GM21825 (cell line): ENCODE measurements around the gene LRRC3B.
"Not testable (repeated sequence)": the region's sequence is repeated elsewhere in the genome, so short reads cannot be mapped to it uniquely, and the experiment has no call there.

Source experiments
- ATAC-seq: cut with Tn5 transposase; IDR thresholded peaks from one replicate; pipeline ENCODE4 v1.9.1; 2021; ENCODE audit warnings: mild to moderate bottlenecking, moderate library complexity; ENCODE audit not compliant: unreplicated experiment

The LRRC3B gene, protein sequence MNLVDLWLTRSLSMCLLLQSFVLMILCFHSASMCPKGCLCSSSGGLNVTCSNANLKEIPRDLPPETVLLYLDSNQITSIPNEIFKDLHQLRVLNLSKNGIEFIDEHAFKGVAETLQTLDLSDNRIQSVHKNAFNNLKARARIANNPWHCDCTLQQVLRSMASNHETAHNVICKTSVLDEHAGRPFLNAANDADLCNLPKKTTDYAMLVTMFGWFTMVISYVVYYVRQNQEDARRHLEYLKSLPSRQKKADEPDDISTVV

DNA sequence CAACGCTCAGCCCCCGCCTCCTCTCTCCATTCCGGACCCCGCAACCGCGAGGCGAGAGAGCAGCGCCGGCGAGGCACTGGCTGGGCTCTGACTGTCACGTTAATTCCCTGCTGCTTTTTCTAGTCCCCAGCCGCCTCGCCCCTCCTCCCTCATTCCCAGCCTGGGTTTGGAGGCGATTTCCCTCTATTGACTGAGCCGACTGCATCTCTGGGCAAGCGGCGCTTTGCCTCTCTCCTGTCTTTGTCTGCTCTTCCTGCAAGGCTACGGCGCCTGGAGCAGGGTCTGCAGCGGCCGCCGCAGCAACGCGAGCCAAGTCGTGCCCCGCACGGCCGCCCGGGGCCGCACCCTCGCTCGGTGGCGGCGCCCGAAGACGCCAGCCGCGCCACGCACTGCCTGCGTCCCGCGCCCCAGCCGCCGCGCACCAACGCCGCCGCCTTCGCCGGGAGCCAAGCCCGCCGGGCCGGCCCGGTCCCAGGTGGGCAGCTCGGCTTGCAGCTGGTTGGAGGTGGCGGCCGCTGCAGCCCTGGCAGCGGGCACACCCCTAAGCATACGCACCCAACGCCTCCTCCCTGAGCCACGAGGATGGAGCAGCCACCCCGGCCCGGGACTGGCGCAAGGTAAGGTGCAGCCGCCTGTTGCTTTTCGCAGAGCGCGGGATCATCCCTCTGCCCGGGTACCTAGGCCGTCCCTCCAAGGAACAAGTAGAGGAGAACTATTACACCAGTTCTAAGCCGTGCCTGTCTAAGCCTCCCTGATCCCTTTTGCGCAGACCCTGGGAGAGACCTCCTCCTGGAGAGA is at the start of gene LRRC3B:
LRRC3B (plus strand) TSS at position 152 of the 798 bp plus-strand sequence. CDS start 86,901 bp downstream, outside the sequence.
- no peak for ATAC-seq

DNA sequence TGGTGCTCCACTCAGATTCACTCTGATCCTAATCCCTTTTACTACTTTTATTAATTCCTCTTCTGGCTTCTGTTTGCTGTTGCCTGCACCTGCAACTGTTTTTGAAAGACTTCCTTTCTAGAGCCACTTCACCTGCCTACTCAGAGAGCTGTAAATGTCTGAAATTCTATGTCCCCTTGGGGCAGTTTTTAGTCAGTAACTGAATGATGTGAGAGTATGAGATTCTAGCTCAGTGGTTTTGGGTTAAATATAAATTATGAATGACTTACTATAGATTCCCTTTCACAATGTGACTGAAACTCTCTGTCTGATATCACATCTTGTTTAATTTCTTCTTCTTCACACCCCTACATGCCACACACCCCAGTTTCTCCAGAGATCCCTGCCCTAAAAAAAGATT is 47.8 kb upstream of the LRRC3B start:
- no peak for ATAC-seq

DNA sequence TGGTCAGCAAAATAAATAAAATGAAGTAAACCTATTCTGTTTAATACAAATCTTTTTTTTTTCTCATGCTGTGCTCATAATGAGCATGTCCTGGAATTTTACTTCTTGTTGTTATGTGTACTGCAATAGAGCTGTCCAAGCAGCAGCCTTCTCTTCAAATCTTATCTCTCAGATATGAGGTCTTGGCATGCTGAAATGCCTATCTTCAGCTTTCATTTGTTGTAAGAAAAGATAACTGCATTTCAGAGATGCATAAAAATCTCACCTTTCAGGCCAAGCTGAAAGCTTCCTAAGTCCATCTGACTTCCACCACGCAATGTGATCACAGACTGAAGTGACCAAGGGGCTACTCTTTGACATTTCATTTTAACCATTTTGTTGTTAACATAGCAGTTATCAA is 43.5 kb upstream of the LRRC3B start:
- no peak for ATAC-seq

DNA sequence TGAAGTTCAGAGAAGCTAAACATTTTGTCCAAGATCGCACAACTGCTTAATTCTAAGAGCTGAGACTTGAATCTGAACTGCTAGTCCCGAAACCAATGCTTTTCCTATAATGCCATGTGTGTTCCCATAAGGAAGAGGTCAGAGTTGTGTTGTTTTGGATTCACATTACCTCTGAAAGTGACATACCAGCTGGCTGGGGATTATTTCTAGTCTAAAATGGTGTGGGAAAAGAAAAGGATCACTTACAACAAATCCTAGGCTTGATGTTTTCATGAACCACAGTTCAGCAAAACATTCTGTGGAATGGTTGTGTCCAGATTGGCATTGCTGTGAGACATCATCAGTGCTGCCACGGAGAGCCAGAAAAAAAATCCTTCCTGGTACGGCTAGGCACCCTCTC is 35.0 kb upstream of the LRRC3B start:
- no peak for ATAC-seq

DNA sequence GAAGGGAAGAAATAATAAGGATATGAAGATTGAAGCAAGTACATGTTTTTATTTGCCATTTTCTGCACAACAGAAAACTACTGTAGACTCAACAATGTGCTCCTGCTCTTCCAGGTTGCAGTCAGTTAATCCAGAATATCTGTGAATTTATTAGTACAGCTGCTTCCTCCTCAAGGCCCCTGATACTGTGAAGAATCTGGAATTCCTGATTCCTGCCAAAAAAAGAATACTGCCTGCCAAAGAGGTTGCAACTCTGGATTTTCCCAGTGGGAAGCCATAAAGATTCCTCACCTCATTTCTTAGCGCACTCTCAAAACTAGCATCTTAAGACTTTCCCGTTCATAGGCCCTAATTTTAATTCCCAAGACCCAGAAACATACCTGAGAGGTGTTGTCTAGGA is 33.6 kb upstream of the LRRC3B start:
- no peak for ATAC-seq

DNA sequence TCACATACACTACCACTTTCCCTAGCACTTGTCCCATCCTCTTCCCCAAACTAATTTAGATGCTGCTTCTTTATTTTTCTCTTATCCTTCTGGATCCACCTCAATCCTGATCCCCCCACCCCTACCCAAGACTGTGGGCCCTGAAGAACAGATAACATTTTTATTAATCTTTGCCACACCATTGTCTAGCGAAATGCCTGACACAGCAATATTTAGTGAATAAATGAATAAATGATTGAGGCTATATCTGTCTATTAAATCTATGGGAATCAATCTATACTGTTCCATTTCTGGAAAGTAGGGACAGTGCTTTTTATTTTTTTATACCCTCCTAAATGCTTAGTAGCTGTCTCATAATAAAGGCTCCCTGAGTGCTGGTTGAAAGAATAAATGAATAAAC is 32.9 kb upstream of the LRRC3B start:
- ATAC-seq = no peak

DNA sequence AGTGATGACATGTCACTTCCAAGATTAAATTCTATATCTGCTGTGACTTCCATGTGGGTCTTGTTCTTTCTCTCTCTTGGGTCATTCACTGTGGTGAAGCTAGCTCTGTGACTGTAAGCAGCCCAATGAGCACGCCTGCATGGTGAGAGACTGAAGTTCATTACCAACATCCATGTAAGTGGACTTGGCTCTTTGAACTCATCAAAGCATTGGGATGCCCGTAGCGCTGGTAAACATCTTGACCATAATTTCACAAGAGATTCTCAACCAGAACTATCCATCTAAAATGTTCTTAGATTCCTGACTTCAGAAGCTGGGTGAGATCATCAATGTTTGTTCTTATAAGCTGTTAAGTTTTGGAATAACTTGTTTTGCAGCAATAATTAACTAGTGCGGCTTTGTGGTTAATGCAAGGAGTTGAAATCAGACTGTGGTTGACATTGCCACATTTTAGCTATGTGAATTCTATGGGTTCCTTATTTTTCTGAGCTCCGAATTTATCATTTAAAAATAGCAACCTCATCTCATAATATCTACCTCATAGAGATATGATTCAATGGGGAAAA is 31.6 kb upstream of the LRRC3B start:
- no peak for ATAC-seq

DNA sequence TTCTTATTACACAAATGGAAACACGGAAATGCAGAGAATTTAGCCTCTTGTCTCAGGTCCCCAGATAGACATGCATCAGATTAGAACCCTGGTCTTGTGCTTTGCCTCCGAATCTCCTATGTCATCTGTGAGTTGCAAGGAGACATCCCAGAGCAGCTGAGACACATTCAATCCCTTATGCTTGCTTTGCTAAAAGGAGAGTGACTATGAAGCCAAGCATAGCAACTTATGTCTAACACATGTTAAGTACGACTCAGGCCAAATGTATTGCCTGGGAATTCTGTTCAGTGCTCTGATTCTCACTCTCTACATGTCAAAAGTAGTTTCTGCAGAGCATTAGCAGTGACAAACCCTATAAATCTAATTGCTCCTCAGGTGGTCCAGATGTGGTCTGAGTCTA is 30.6 kb upstream of the LRRC3B start:
- no peak for ATAC-seq

DNA sequence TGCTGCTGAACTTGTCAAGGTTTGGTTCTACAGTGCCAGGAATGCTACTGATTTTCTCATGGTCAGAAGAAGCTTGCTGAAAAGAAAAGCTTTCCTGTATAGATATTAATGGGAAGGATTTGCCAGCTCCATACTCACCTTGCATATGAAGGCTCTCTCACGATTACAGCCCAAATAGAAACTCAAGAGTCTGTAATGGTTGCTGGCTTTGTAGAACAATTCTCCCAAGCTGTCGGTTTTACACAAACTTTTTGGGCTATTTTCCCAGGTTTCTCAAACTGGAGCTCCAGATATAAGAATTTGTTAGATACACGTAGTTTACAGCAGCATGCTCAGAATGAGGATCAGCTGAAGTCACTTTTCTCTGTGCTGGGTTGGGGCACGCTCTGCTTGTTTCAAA is 30.1 kb upstream of the LRRC3B start:
- no peak for ATAC-seq

DNA sequence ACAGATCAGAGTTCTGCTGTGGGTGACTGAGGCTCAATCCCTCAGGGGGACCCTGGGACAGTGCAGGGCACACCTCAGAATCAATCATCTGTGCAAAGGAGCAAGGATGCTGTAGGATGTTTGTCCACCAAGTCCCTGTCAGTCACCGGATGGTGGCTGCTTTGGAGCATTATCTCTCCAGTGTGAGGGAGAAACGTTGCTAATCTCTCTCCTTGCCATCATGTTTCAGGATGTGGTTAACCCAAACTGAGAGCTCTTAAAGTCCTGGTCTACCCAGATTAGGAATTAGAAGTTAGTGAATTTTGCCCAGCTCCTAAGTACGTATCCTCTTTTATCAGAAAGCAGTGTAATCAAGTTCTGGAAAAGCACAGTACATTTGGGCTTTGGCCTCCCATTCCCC is 26.2 kb upstream of the LRRC3B start:
- ATAC-seq = no peak

DNA sequence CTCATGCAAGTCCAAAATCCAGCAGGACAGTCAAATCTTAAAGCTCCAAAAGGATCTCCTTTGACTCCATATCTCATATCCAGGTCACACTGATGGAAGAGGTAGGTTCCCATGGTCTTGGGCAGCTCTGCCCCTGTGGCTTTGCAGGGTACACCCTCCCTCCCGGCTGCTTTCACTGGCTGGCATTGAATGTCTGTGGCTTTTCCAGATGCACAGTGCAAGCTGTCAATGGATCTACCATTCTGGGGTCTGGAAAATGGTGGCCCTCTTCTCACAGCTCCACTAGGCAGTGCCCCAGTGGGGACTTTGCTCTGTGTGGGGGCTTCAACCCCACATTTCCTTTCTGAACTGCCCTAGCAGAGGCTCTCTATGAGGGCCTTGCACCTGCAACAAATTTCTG is 19.3 kb upstream of the LRRC3B start:
- ATAC-seq = not testable (repeated sequence)

DNA sequence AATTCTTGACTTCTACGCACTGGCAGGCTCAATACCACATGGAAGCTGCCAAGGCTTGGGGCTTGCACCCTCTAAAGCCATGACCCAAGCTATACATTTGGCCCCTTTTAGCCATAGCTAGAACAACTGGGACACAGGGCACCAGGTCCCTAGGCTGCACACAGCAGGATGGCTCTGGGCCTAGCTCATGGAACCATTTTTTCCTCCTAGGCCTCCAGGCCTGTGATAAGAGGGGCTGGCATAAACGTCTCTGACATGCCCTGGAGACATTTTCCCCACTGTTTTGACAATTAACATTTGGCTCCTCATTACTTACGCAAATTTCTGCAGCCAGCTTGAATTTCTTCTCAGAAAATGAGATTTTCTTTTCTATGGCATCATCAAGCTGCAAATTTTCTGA is 18.8 kb upstream of the LRRC3B start:
- ATAC-seq = not testable (repeated sequence)

DNA sequence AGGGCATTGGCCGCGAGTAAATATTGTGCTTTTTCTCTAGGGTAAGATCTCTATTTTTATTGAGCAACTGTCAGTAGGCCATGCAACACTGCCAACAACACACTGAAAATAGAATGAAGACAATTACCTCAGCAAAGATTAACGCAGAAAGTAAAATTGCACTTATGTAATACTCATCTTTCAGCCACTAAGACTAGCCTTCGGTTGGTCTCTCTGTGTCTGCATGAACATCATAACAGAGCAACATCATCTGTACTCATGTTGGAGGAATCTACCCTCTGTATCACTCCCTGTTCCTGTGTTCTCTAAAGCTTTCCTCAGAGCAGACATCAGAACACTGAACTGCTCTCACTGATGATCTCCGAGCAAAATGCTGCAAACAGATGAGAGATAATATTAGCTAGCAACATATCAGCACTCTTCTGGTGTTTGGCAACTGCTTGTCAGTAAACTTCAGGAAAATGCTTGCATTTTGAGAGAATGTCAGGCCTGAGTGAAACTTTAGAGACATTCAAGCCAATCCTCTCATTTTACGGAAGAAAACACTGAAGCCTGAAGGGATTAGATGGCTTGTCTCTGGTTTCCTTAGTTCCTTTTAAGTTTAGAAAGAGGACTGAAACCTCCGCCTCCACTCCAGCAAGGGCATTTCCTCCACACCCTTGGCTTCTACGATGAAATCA is 8.4 kb upstream of the LRRC3B start:
- no peak for ATAC-seq

DNA sequence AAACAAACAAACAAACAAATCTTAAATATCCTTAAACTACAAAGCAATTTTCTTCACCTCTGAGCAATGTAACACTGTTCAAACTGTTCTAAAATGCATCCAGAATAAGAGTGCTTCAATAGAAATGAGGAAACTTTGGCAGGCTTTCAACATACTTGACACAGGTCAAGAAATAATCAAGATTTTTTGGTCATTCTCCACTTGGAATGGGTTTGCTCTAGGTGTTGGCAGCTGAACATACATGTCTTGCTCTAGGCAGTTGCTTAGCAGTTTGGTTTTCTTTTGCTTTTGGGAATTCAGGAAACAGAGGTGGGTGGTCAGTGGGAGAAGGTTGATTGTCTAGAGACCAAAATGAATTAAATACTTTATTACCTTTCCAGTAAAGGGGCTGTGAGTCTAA is 1.4 kb upstream of the LRRC3B start:
- ATAC-seq = no peak

DNA sequence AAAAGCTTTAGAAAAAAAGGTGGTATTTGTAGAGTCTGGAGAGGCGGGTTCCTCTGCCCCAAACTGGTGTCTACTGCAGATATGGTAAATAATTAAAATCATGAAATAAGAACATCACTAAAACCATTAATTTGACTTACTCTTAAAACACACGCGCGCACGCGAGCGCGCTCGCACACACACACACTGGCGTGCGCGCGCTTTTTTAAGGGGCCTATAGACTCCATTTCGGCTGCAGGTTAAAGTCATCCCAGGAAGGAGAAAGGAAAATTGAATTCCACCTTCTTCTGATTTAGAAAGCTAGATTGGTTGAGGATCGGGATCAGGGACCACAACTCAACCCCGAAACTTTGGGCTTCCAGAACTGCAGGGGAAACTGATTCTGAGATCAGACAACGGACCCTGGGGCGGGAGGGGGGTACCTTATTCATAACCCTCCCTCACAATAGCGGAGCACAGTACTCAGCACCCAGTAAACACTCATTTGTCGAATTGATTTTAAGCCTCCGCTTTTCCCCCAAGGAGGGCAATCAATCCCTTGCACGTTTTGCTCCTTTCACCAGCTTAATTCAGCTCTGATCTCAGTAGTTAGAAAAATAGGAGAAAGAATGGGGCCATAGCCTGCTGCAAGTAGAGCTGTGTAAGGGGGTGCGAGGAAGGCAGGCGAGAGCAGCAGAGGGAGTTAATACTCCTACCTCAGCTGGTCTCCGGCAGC is 509 bp upstream of the LRRC3B start:
- no peak for ATAC-seq

DNA sequence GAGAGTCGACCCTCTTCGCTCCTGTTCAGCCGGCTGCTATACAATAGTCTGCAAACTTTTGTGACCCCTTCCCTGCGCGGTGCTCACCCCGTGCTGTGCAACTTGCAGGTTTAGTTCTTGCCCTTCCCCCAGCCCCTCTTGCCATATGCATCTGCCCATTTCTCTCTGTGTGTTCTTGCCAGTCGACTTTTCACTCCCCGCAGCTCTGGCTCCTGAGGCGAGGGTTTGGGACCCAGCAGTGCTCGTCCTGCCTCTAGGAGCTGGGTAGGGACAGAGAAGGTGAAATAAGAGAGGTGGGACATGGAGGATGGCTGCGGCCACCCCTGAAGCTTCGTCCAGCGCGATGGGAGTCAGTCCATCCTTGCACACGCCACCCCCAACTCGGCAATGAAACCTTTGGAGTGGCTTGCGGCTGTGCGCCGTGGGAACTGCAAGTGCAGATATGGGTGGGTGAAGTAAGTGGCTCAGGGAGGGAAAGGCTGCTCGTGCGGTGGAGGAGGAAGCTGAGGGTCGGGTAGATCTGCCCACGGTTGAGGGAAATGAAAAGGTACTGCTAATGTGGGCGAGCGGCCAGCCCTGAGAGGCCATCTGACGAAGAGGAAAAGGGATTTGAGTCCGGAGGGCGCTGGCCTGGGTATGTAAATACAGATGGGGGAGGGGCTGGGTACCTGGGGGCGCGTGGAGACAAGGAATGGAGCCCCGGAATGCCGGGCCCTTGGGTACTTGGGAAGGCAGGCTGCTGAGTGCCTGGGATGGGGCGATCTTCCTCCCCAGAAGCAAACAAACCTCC is 1.0 kb downstream of the LRRC3B start:
- ATAC-seq = no peak

DNA sequence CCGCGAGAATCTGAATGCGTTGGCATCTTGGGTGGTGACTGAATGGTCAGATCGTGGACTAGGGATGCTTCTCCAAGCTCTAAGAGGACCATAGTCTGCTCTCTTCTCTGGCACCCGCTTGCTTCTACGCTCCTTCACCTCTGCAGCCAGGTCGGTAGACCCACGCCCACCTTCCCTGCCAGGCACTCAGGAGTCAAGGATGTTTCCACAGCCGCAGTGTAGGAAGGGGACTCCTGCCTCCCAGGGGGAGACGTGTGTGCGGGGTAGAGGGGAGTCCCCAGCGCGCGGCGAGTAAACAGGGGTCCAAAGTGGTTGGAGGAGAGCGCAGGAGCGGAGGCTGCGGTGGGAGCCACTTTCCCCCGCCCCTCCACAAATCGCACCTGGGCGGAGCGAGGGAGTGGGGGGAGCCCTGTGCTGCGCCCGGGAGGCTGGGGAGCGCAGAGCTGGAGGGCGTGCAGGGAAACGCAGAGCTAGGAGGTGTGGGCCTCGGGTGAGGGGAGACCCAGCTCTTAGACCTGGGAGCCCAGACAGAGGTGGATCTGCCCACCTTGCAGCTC is 1.7 kb downstream of the LRRC3B start:
- no peak for ATAC-seq

DNA sequence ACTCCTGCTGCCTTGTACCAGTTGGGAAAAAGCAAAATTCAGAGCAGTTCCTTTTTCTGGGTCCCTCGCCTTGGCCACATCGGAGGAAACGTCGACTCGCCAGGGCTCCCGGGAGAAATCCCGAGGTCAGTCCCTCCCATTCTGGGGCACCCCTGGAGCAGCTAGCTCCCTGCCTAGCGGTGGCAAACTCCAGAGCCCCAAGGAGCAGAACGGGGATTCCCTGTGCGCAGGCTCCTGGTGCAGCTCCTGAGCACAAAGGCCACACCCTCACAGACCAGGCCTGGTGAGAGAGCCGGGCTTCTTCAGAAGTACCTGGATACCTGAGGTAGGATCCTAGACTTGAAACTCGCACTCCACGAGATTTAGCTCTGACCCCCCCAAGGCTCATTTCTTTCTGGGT is 2.6 kb downstream of the LRRC3B start:
- ATAC-seq = no peak

DNA sequence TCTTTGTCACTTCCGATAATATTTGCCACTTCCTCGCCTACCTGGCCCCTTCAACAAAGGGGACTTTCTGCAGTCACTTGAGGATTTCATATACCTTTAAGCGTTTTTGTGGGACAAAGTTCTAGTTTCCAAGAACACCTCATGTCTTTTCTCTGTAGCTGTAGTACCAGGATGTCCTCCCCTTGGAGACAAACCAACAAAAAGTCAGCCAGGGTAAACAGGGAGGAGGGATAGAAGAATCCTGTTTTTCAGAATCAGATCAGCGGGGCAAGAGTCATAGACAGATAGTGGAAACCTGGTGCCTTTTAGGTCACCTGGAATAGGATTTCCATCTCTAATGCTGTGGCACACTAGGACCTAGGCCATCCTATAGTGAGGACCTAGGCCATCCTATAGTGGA is 4.5 kb downstream of the LRRC3B start:
- no peak for ATAC-seq

DNA sequence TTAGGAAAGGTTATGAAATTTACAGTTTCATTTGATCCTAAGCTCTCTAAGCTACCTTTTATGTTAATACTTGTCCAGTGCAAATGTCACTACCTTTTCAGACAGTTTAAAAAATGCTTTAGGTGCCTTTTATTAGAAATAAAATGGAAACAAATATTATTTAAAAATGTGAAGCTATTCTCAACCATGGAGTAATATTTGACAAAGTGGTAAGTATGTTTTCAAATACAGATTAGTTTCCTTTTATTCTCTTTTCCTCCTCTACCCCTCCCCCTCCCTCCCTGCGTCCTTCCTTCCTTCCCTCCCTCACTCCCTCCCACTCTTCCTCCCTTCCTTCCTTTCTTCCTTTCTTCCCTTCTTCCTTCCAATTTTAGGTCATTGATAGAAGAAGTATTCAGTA is 6.3 kb downstream of the LRRC3B start:
- no peak for ATAC-seq
